HG03575 (cell line): Measurements from ENCODE around the gene GCNT2.

Source experiments
- ATAC-seq: cut with Tn5 transposase; IDR thresholded peaks from one replicate; pipeline ENCODE4 v1.9.1; 2021; ENCODE audit not compliant: unreplicated experiment, insufficient number of reproducible peaks, low FRiP score; ENCODE audit errors: extremely low read depth

GCNT2 gene

GRCh38 chr6:10540073-10540746 lies 19.1 kb downstream of the GCNT2 start:
- no peak for ATAC-seq

- ATAC-seq: no peak
Measured at GRCh38 chr6:10541591-10541990, 20.4 kb downstream of the GCNT2 start.

GRCh38 chr6:10542213-10542612 lies 21.1 kb downstream of the GCNT2 start:
- ATAC-seq: no peak

GRCh38 chr6:10543488-10543887 lies 22.3 kb downstream of the GCNT2 start:
- no peak for ATAC-seq

GRCh38 chr6:10545482-10545881 lies 24.3 kb downstream of the GCNT2 start:
- no peak for ATAC-seq

- no peak for ATAC-seq
Measured at GRCh38 chr6:10547809-10548208, 26.7 kb downstream of the GCNT2 start.

- ATAC-seq: no peak
Measured at GRCh38 chr6:10550764-10551163, 29.6 kb downstream of the GCNT2 start.

- no peak for ATAC-seq
Measured at GRCh38 chr6:10552270-10552810, 31.2 kb downstream of the GCNT2 start.

- ATAC-seq: no peak
Measured at GRCh38 chr6:10553871-10554270, 32.7 kb downstream of the GCNT2 start.

GRCh38 chr6:10554826-10555225 lies 33.7 kb downstream of the GCNT2 start:
- no peak for ATAC-seq

GRCh38 chr6:10555625-10556309 lies 34.6 kb downstream of the GCNT2 start:
- no peak for ATAC-seq

- ATAC-seq: no peak
Measured at GRCh38 chr6:10556589-10556988, 35.4 kb downstream of the GCNT2 start.

GRCh38 chr6:10556992-10557391 lies 35.8 kb downstream of the GCNT2 start:
- ATAC-seq: no peak

- ATAC-seq: no peak
Measured at GRCh38 chr6:10557913-10558312, 36.8 kb downstream of the GCNT2 start.

GRCh38 chr6:10558565-10558964 lies 37.4 kb downstream of the GCNT2 start:
- ATAC-seq: no peak

- ATAC-seq: no peak
Measured at GRCh38 chr6:10559522-10560152, 38.5 kb downstream of the GCNT2 start.

- no peak for ATAC-seq
Measured at GRCh38 chr6:10561611-10562199, 40.6 kb downstream of the GCNT2 start.

- no peak for ATAC-seq
Measured at GRCh38 chr6:10564975-10565673, 44.0 kb downstream of the GCNT2 start.

- ATAC-seq: no peak
Measured at GRCh38 chr6:10565913-10566312, 44.8 kb downstream of the GCNT2 start.
